Sigmoid colon (tissue), 4 donors: ENCODE results near the gene GNB3.
"Not testable (repeated sequence)": the region's sequence is repeated elsewhere in the genome, so short reads cannot be mapped to it uniquely, and the experiment has no call there.

ENCODE experiments used
- EP300 ChIP-seq, 4 donors: sonication (generic); formaldehyde crosslinking; IDR thresholded peaks; one replicate each; pipeline ENCODE4 v1.6.1; 2017; ENCODE audit warnings: antibody characterized with exemption in 4 of 4
- TF ChIP-seq, protein P1 (sequence below), 4 experiments: fragments of 450-650 bp in 3 of 4; fragments of 200-600 bp in 1 of 4; IDR thresholded peaks; one replicate each; pipeline ENCODE4 v1.5.1; 2016 to 2019; ENCODE audit warnings: antibody characterized with exemption in 4 of 4, mild to moderate bottlenecking in 3 of 4, moderate library complexity in 2 of 4

- TF ChIP-seq, protein P1, sequence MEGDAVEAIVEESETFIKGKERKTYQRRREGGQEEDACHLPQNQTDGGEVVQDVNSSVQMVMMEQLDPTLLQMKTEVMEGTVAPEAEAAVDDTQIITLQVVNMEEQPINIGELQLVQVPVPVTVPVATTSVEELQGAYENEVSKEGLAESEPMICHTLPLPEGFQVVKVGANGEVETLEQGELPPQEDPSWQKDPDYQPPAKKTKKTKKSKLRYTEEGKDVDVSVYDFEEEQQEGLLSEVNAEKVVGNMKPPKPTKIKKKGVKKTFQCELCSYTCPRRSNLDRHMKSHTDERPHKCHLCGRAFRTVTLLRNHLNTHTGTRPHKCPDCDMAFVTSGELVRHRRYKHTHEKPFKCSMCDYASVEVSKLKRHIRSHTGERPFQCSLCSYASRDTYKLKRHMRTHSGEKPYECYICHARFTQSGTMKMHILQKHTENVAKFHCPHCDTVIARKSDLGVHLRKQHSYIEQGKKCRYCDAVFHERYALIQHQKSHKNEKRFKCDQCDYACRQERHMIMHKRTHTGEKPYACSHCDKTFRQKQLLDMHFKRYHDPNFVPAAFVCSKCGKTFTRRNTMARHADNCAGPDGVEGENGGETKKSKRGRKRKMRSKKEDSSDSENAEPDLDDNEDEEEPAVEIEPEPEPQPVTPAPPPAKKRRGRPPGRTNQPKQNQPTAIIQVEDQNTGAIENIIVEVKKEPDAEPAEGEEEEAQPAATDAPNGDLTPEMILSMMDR (IDR thresholded peaks at IDR 0.05): not testable (repeated sequence)
- TF ChIP-seq EP300 (IDR thresholded peaks at IDR 0.05): not testable (repeated sequence)
Measured at GRCh38 chr12:6889775-6890573, 49.2 kb downstream of the GNB3 start.
